Neural cell (in vitro differentiated cells): ENCODE results near the gene MYLK. TPM values are rescaled to one million over a fixed set of nuclear protein-coding genes. Genes with fewer than 3 reads are reported as not detected.

Source experiments
- H2AFZ ChIP-seq: fragments of 200-600, 300-800 bp; sonication (generic), shearing (Covaris generic); 2 replicates; pipeline ENCODE4 v1.6.0; 2014; ENCODE audit warnings: low read depth, mild to moderate bottlenecking, antibody characterized with exemption, low read length, moderate library complexity
- H3F3A ChIP-seq: fragments of 200-600 bp; shearing (Covaris generic); 2 replicates; pipeline ENCODE4 v1.6.1; 2016; ENCODE audit warnings: mild to moderate bottlenecking, moderate library complexity, mixed read lengths, antibody characterized with exemption, low read length; ENCODE audit not compliant: insufficient read depth, poor library complexity, severe bottlenecking
- H3K27ac ChIP-seq: fragments of 200-600, 300-800 bp; sonication (generic), shearing (Covaris generic); 2 replicates; pipeline ENCODE4 v1.5.1; 2014; ENCODE audit warnings: mild to moderate bottlenecking, low read length, moderate library complexity
- H3K27me3 ChIP-seq: fragments of 300-800, 200-600 bp; sonication (generic), shearing (Covaris generic); 2 replicates; pipeline ENCODE4 v1.6.0; 2014; ENCODE audit warnings: mild to moderate bottlenecking, low read depth, low read length, moderate library complexity; ENCODE audit not compliant: insufficient read depth
- H3K36me3 ChIP-seq: fragments of 300-800, 200-600 bp; sonication (generic), shearing (Covaris generic); 2 replicates; pipeline ENCODE4 v1.5.1; 2014; ENCODE audit warnings: mild to moderate bottlenecking, antibody characterized with exemption, low read length, moderate library complexity; ENCODE audit not compliant: insufficient read depth
- H3K4me2 ChIP-seq: fragments of 300-800, 200-600 bp; sonication (generic), shearing (Covaris generic); 2 replicates; pipeline ENCODE4 v1.6.0; 2014; ENCODE audit warnings: mild to moderate bottlenecking, low read length
- H3K4me3 ChIP-seq: fragments of 300-800, 200-600 bp; sonication (generic), shearing (Covaris generic); 2 replicates; pipeline ENCODE4 v1.5.1; 2014; ENCODE audit warnings: mild to moderate bottlenecking, low read length, moderate library complexity
- H3K79me2 ChIP-seq: fragments of 200-600 bp; shearing (Covaris generic); replicated peaks from 2 replicates; pipeline ENCODE4 v1.6.0; 2014; ENCODE audit warnings: mild to moderate bottlenecking, low read length, moderate library complexity; ENCODE audit not compliant: insufficient read depth
- H3K9ac ChIP-seq: fragments of 300-800, 200-600 bp; sonication (generic), shearing (Covaris generic); 2 replicates; pipeline ENCODE4 v1.6.1; 2016; ENCODE audit warnings: mild to moderate bottlenecking, low read length, mixed read lengths
- H3K9me2 ChIP-seq: fragments of 200-600 bp; shearing (Covaris generic); 2 replicates; pipeline ENCODE4 v1.6.1; 2016; ENCODE audit warnings: mild to moderate bottlenecking, low read length, mixed read lengths; ENCODE audit not compliant: insufficient read depth
- H3K9me3 ChIP-seq: fragments of 200-600, 300-800 bp; sonication (generic), shearing (Covaris generic); 2 replicates; pipeline ENCODE4 v1.6.1; 2016; ENCODE audit warnings: mild to moderate bottlenecking, mixed run types, low read length, moderate library complexity, mixed read lengths
- H4K20me1 ChIP-seq: fragments of 200-600 bp; shearing (Covaris generic); 2 replicates; pipeline ENCODE4 v1.6.1; 2016; ENCODE audit warnings: mild to moderate bottlenecking, mixed run types; ENCODE audit not compliant: insufficient read depth
- EP300 ChIP-seq: fragments of 450-650 bp; conservative IDR thresholded peaks from 2 replicates; pipeline ENCODE4 v1.6.1; 2014; ENCODE audit warnings: antibody characterized with exemption, mild to moderate bottlenecking, moderate library complexity; ENCODE audit not compliant: poor library complexity, severe bottlenecking
- EZH2 ChIP-seq: fragments of 200-600, 300-800 bp; shearing (Covaris generic), sonication (generic); IDR thresholded peaks from 2 replicates; pipeline ENCODE4 v1.6.1; 2014; ENCODE audit warnings: antibody characterized with exemption, low read length, borderline replicate concordance, mild to moderate bottlenecking; ENCODE audit not compliant: insufficient read depth, poor library complexity, severe bottlenecking
- MXI1 ChIP-seq: fragments of 450-650 bp; conservative IDR thresholded peaks from 2 replicates; pipeline ENCODE4 v1.6.1; 2014; ENCODE audit warnings: antibody characterized with exemption, mild to moderate bottlenecking; ENCODE audit not compliant: poor library complexity, severe bottlenecking
- POLR2AphosphoS5 ChIP-seq: IDR thresholded peaks from 2 replicates; pipeline ENCODE4 v1.6.1; 2012
- RAD21 ChIP-seq: fragments of 450-650 bp; conservative IDR thresholded peaks from 2 replicates; pipeline ENCODE4 v1.6.1; 2014; ENCODE audit warnings: antibody characterized with exemption, mild to moderate bottlenecking, moderate library complexity
- SMC3 ChIP-seq: fragments of 450-650 bp; conservative IDR thresholded peaks from 2 replicates; pipeline ENCODE4 v1.6.1; 2014; ENCODE audit warnings: antibody characterized with exemption, mild to moderate bottlenecking, moderate library complexity; ENCODE audit not compliant: poor library complexity
- TAF1 ChIP-seq: IDR thresholded peaks from 2 replicates; pipeline ENCODE4 v1.6.1; 2012; ENCODE audit warnings: low read depth
- polyA plus RNA-seq: library from polyadenylated mRNA; depleted of rRNA; stranded (reverse); fragments of >200 nt; gene quantifications from 2 replicates; pipeline ENCODE4 v1.2.3, GENCODE V29; 2014
- TF ChIP-seq, protein P1 (sequence below): IDR thresholded peaks from 2 replicates; pipeline ENCODE4 v1.6.1; 2012; ENCODE audit warnings: borderline replicate concordance
- TF ChIP-seq, protein P2 (sequence below): fragments of 450-650 bp; IDR thresholded peaks from 2 replicates; pipeline ENCODE4 v1.5.1; 2014; ENCODE audit warnings: antibody characterized with exemption, mild to moderate bottlenecking, moderate library complexity; ENCODE audit not compliant: poor library complexity, severe bottlenecking

The MYLK gene
- polyA plus RNA-seq, 1 donor from 2014 or later = 0.43 TPM

DNA sequence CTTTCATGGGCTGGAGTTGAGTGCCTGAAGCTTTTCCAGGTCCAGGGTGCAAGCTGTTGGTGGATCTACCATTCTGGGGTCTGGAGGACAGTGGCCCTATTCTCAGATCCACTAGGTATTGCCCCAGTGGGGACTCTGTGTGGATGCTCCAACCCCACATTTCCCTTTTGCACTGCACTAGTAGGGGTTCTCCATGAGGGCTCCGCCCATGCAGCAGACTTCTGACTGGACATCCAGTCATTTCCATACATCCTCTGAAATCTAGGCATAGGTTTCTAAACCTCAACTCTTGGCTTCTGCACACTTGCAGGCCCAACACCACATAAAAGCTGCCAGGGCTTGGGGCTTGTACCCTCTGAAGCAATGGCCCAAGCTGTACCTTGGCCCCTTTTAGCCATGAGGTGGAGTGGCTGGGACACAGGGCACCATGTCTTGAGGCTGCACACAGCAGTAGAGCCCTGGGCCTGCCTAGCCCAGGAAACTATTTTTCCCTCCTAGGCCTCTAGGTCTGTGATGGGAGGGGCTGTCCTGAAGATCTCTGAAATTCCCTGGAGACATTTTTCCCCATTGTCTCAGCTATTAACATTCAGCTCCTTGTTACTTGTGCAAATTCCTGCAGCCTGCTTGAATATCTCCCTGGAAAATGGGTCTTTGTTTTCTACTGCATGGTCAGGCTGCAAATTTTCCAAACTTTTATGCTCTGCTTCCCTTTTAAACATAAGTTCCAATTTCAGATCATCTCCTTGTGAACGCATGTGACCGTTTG lies 293.3 kb downstream of the MYLK start:
- no peak overlapping the region for H3K4me3 ChIP-seq
- H3K36me3 ChIP-seq = no peaks in the 10 kb centered on the region
- H4K20me1 ChIP-seq = no peaks in the 10 kb centered on the region
- H3K9me3 ChIP-seq = peaks cover 5% of the 10 kb centered on the region
- no peak overlapping the region for H2AFZ ChIP-seq
- peaks cover 7% of the 10 kb centered on the region for H3K79me2 ChIP-seq
- no peaks in the 10 kb centered on the region for H3K9me2 ChIP-seq
- no peak overlapping the region for H3K4me2 ChIP-seq
- H3K9ac ChIP-seq = no peak overlapping the region
- H3F3A ChIP-seq = no peaks in the 10 kb centered on the region
- TF ChIP-seq EP300 (no peak), RAD21 (no peak), MXI1 (no peak), SMC3 (no peak), EZH2 (no peak), POLR2AphosphoS5 (no peak), TAF1 (no peak)
- TF ChIP-seq, protein P1, sequence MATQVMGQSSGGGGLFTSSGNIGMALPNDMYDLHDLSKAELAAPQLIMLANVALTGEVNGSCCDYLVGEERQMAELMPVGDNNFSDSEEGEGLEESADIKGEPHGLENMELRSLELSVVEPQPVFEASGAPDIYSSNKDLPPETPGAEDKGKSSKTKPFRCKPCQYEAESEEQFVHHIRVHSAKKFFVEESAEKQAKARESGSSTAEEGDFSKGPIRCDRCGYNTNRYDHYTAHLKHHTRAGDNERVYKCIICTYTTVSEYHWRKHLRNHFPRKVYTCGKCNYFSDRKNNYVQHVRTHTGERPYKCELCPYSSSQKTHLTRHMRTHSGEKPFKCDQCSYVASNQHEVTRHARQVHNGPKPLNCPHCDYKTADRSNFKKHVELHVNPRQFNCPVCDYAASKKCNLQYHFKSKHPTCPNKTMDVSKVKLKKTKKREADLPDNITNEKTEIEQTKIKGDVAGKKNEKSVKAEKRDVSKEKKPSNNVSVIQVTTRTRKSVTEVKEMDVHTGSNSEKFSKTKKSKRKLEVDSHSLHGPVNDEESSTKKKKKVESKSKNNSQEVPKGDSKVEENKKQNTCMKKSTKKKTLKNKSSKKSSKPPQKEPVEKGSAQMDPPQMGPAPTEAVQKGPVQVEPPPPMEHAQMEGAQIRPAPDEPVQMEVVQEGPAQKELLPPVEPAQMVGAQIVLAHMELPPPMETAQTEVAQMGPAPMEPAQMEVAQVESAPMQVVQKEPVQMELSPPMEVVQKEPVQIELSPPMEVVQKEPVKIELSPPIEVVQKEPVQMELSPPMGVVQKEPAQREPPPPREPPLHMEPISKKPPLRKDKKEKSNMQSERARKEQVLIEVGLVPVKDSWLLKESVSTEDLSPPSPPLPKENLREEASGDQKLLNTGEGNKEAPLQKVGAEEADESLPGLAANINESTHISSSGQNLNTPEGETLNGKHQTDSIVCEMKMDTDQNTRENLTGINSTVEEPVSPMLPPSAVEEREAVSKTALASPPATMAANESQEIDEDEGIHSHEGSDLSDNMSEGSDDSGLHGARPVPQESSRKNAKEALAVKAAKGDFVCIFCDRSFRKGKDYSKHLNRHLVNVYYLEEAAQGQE = no peak
- TF ChIP-seq, protein P2, sequence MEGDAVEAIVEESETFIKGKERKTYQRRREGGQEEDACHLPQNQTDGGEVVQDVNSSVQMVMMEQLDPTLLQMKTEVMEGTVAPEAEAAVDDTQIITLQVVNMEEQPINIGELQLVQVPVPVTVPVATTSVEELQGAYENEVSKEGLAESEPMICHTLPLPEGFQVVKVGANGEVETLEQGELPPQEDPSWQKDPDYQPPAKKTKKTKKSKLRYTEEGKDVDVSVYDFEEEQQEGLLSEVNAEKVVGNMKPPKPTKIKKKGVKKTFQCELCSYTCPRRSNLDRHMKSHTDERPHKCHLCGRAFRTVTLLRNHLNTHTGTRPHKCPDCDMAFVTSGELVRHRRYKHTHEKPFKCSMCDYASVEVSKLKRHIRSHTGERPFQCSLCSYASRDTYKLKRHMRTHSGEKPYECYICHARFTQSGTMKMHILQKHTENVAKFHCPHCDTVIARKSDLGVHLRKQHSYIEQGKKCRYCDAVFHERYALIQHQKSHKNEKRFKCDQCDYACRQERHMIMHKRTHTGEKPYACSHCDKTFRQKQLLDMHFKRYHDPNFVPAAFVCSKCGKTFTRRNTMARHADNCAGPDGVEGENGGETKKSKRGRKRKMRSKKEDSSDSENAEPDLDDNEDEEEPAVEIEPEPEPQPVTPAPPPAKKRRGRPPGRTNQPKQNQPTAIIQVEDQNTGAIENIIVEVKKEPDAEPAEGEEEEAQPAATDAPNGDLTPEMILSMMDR = no peak
- H3K27ac ChIP-seq = no peak overlapping the region
- no peaks in the 10 kb centered on the region for H3K27me3 ChIP-seq

DNA sequence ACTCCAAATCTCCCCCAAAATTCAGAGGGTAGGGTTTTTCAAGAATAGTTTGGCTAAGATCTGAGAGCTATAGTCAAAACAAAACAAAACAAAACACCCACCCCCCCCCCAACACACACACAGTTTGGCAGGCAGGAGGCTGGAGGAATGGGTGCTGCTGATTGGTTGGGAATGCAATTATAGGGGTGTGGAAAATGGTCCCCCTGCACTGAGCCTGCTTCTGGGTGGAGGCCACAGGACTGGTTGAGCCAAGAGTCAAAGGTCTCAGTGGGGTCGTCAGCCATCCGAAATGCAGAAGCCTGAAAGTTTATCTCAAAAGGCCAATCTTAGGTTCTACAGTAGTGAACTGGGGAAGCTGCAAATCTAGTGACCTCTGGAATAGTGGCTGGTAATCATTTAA lies 296.7 kb downstream of the MYLK start:
- Histone ChIP-seq H3F3A (peaks cover 4% of the 10 kb centered on the region), H3K27me3 (peaks cover 6% of the 10 kb centered on the region), H3K9me2 (no peaks in the 10 kb centered on the region), H3K27ac (no peak overlapping the region), H4K20me1 (no peaks in the 10 kb centered on the region), H3K79me2 (peaks cover 26% of the 10 kb centered on the region), H3K4me2 (no peak overlapping the region), H3K4me3 (no peak overlapping the region), H3K9me3 (peaks cover 5% of the 10 kb centered on the region), H3K9ac (no peak overlapping the region), H2AFZ (no peak overlapping the region), H3K36me3 (no peaks in the 10 kb centered on the region)
- no peak for TF ChIP-seq SMC3
- no peak for TF ChIP-seq RAD21
- TF ChIP-seq MXI1 = no peak
- TF ChIP-seq, protein P1 = no peak
- TF ChIP-seq EP300 = no peak
